ENCODE results near the gene MR1. TPM values are rescaled to one million over a fixed set of nuclear protein-coding genes. Genes with fewer than 3 reads are reported as not detected.
A peak's percentile ranks its signal among the peaks of the same experiment; 100 is the strongest.

MR1 gene
- total RNA-seq, 2 donors from 2014 or later: 19.6 to 30.0 TPM

DNA sequence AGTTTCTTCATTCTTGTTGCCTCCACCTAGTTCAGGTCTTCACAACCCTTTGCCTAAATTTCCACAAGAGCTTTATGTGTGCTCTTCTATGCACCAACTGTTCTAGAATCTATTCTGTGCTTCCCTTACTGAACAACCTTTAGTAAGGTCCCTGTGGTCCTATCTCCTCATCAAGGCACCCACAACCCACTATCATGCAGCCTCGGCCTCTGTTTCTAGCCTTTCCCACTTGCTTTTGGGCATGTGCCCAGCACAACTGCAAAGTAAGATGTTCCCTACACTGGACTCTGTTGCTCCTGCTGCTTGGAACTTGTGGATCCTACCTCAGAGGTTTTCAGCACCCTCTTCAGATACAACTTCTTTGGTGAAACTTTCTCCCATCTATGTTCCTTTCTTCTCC, 52.3 kb downstream of the MR1 start:
- H3K4me1 ChIP-seq (ENCODE audit: control insufficient read depth in 1 of 2, low read depth in 2 of 2): peaks cover 3 to 19% of the 10 kb centered on the region in 2 donors
- H3K36me3 ChIP-seq: no peaks in the 10 kb centered on the region
- no peak overlapping the region for H3K27ac ChIP-seq
- H3K27me3 ChIP-seq (replicated peaks; ENCODE audit: insufficient read depth): no peaks in the 10 kb centered on the region
- no peaks in the 10 kb centered on the region for H3K9me3 ChIP-seq
- no peak overlapping the region for H3K4me3 ChIP-seq
- ATAC-seq (ENCODE audit: insufficient number of reproducible peaks, low FRiP score, low read depth) (no peak), DNase-seq (ENCODE audit: low spot score) (no peak)
- TF ChIP-seq, protein P1, sequence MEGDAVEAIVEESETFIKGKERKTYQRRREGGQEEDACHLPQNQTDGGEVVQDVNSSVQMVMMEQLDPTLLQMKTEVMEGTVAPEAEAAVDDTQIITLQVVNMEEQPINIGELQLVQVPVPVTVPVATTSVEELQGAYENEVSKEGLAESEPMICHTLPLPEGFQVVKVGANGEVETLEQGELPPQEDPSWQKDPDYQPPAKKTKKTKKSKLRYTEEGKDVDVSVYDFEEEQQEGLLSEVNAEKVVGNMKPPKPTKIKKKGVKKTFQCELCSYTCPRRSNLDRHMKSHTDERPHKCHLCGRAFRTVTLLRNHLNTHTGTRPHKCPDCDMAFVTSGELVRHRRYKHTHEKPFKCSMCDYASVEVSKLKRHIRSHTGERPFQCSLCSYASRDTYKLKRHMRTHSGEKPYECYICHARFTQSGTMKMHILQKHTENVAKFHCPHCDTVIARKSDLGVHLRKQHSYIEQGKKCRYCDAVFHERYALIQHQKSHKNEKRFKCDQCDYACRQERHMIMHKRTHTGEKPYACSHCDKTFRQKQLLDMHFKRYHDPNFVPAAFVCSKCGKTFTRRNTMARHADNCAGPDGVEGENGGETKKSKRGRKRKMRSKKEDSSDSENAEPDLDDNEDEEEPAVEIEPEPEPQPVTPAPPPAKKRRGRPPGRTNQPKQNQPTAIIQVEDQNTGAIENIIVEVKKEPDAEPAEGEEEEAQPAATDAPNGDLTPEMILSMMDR (IDR thresholded peaks at IDR 0.05): no peak

DNA sequence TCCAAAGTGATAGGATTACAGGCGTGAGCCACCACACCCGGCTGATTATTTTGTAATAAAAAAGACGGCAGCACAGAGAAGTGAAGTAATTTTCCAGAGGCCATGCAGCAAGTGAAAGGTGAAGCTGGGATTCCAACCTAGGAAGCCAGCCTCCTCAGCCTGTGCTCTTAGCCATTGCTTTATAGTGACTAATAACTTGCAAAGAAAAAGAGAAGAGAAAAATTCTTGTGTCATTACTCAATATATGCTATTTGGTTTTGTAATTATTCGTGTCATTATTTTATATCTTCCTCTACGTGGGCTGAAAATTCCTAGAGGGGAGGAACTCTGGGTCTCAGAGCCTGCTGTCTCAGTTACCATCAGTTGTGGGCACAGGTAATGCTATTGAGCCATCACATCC, 53.1 kb downstream of the MR1 start:
- no peaks in the 10 kb centered on the region for H3K9me3 ChIP-seq
- H3K36me3 ChIP-seq: no peaks in the 10 kb centered on the region
- no peak for DNase-seq (ENCODE audit: low spot score)
- no peak overlapping the region for H3K4me3 ChIP-seq
- TF ChIP-seq, protein P1 (IDR thresholded peaks at IDR 0.05): no peak
- no peaks in the 10 kb centered on the region for H3K27me3 ChIP-seq (replicated peaks; ENCODE audit: insufficient read depth)
- peaks cover 3 to 27% of the 10 kb centered on the region in 2 donors for H3K4me1 ChIP-seq (ENCODE audit: control insufficient read depth in 1 of 2, low read depth in 2 of 2)
- H3K27ac ChIP-seq: no peak overlapping the region
- ATAC-seq (ENCODE audit: insufficient number of reproducible peaks, low FRiP score, low read depth): no peak

DNA sequence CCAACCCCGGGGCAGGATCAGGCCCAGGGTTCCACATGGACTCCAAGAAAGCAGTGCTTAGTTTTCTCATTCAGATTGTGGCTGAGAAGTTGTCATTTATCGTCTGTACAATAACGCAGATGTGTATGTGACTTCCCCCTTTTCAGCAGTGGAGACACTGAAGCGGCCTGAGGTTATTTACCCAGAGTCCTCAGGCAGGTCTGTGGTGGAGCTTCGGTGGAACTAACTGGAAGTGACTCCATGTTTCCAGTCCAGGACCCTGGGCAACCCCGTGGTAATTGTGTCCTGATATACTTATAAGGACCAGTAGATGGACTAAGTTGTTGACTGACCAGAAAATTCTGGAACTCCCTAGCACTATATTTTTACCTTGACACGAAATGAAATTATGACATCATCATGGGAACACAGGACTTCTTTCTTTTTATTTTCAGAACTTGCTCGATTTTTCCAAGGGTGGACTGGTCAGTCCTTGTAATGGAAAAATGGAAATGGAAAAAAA, 53.7 kb downstream of the MR1 start:
- H3K4me1 ChIP-seq (ENCODE audit: control insufficient read depth in 1 of 2, low read depth in 2 of 2): peaks cover 4 to 31% of the 10 kb centered on the region in 2 donors
- H3K27ac ChIP-seq: no peak overlapping the region
- H3K4me3 ChIP-seq: peak overlapping the region; percentile 88
- no peaks in the 10 kb centered on the region for H3K27me3 ChIP-seq (replicated peaks; ENCODE audit: insufficient read depth)
- ATAC-seq (ENCODE audit: insufficient number of reproducible peaks, low FRiP score, low read depth): no peak
- no peak for DNase-seq (ENCODE audit: low spot score)
- TF ChIP-seq, protein P1 (IDR thresholded peaks at IDR 0.05): no peak
- no peaks in the 10 kb centered on the region for H3K9me3 ChIP-seq
- no peaks in the 10 kb centered on the region for H3K36me3 ChIP-seq

DNA sequence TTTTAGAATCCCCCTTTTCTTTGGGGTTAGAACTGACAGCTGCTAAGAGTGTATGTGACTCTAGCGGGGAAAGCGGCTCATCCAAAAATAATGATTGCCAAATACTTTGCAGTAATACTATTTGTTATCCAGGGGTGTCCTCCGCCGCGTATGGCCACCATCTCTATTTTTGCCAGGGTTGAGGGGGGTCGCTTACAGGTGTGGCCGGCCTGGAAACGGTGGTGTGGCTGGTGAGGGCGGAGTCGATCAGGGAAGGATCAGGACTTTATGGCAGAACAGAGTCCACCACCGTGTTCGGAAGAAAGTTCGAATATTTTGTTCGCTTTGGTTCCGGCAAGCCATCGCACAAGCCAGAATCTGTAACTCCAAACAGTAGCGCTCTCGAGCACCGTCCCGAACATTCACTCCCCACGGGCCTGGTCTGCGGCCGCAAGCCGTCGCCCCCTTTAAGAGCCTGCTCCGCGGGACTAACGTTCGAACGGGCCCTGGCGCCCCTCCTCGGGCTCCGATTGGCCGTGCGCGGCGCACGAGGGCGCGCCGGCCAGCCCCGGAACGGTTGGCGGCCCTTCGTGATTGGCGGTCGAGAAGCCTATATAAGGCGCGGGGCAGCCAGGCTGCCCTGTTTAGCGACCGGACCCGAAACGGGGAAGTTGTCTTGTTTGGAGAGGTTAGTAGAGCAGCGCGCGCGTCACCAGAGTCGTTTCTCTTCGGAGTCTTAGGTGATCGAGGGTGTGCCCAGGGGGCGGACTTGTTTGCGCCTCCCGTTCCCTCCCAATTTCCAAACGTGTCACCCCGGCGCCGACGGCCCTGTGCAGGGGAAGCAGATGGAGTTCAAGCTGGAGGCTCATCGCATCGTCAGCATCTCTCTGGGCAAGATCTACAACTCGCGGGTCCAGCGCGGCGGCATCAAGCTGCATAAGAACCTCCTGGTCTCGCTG, 54.6 kb downstream of the MR1 start, which contains the start of gene IER5:
TSS of gene IER5 (plus strand) at position 622 of the 938 bp plus-strand sequence. CDS start at position 825, 203 bp downstream.
- Histone ChIP-seq H3K9me3 (no peaks in the 10 kb centered on the region), H3K27ac (peak within 1 kb of the TSS; percentile 87 to 94), H3K27me3 (replicated peaks; ENCODE audit: insufficient read depth) (no peaks in the 10 kb centered on the region), H3K4me3 (peak within 1 kb of the TSS; percentile 88), H3K36me3 (no peaks in the 10 kb centered on the region), H3K4me1 (ENCODE audit: control insufficient read depth in 1 of 2, low read depth in 2 of 2) (peaks cover 9 to 40% of the 10 kb centered on the region in 2 donors)
- DNase-seq (ENCODE audit: low spot score) (peak; percentile 91), ATAC-seq (ENCODE audit: insufficient number of reproducible peaks, low FRiP score, low read depth) (peak; percentile 92)
- TF ChIP-seq, protein P1 (IDR thresholded peaks at IDR 0.05): no peak

DNA sequence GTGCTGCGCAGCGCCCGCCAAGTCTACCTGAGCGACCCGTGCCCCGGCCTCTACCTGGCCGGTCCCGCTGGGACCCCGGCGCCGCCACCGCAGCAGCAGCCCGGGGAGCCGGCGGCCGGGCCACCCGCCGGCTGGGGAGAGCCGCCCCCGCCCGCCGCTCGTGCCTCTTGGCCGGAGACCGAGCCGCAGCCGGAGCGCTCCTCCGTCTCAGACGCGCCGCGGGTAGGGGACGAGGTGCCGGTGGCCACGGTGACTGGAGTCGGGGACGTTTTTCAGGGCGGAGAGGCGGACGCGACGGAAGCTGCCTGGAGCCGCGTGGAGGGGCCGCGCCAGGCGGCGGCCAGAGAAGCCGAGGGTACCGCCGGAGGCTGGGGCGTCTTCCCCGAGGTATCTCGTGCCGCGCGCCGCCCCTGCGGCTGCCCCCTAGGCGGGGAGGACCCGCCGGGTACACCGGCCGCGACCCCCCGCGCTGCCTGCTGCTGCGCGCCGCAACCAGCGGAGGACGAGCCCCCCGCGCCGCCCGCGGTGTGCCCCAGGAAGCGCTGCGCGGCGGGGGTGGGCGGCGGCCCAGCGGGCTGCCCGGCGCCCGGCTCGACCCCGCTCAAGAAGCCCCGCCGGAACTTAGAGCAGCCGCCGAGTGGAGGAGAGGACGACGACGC, 55.4 kb downstream of the MR1 start:
- TF ChIP-seq, protein P1 (IDR thresholded peaks at IDR 0.05): no peak
- DNase-seq (ENCODE audit: low spot score): no peak
- Histone ChIP-seq H3K27ac (peak overlapping the region; percentile 87 to 94), H3K36me3 (no peaks in the 10 kb centered on the region), H3K27me3 (replicated peaks; ENCODE audit: insufficient read depth) (no peaks in the 10 kb centered on the region), H3K4me1 (ENCODE audit: control insufficient read depth in 1 of 2, low read depth in 2 of 2) (peaks cover 9 to 48% of the 10 kb centered on the region in 2 donors), H3K4me3 (peak overlapping the region; percentile 88), H3K9me3 (no peaks in the 10 kb centered on the region)
- ATAC-seq (ENCODE audit: insufficient number of reproducible peaks, low FRiP score, low read depth): no peak

Data from thoracic aorta (tissue), 2 donors.